Sciatic nerve (tissue), 2 donors: ENCODE measurements around the gene KCNIP3. TPM values are rescaled to one million over a fixed set of nuclear protein-coding genes. Genes with fewer than 3 reads are reported as not detected.

ENCODE experiments used
- ATAC-seq: fragments of 200-7000 bp; cut with Tn5 transposase; one replicate; pipeline ENCODE4 v1.9.1; 2020; ENCODE audit warnings: mild to moderate bottlenecking, moderate library complexity
- DNase-seq: peaks from one replicate; pipeline ENCODE4 v3.0.0-alpha.2; 2020; ENCODE audit warnings: low spot score
- intact Hi-C: fragments of 100-400 bp; cut with DNase I; formaldehyde crosslinking; loops from one replicate; pipeline ENCODE4 v1.14.2; 2022
- total RNA-seq: library from RNA; stranded (reverse); fragmentation: NEBNext Ultra II Directional; extraction: Animal tissue kit (Norgen Biotek cat#: 25700); gene quantifications from one replicate; pipeline ENCODE4 v1.2.1, GENCODE V29; 2021
- donor health status: DM: no; HTN: no; CAD: no.
- donor health status: DM: no; HTN: no; CAD: no.

The KCNIP3 gene
- total RNA-seq, 1 donor from 2014 or later, result 13.9 TPM

GRCh38 chr2:95320986-95321767 lies 24.0 kb downstream of the KCNIP3 start:
- ATAC-seq (no peak), DNase-seq (no peak)
- intact Hi-C loops, result no loop called here

- intact Hi-C loops, result no loop called here
- ATAC-seq, result no peak
- no peak for DNase-seq
These were observed 26.4 kb downstream of the KCNIP3 start for GRCh38 chr2:95323347-95324155.

- DNase-seq (no peak), ATAC-seq (no peak)
- intact Hi-C loops, result no loop called here
These were observed 27.9 kb downstream of the KCNIP3 start for GRCh38 chr2:95325026-95325425.

- intact Hi-C loops, result no loop called here
- ATAC-seq (no peak), DNase-seq (no peak)
These were observed 28.7 kb downstream of the KCNIP3 start for GRCh38 chr2:95325590-95326432.

GRCh38 chr2:95326433-95327140 lies 29.4 kb downstream of the KCNIP3 start:
- DNase-seq (no peak), ATAC-seq (no peak)
- intact Hi-C loops, result no loop called here

GRCh38 chr2:95327861-95328260 lies 30.7 kb downstream of the KCNIP3 start:
- DNase-seq (no peak), ATAC-seq (no peak)
- intact Hi-C loops, result no loop called here

- no peak for DNase-seq
- ATAC-seq, result no peak
- intact Hi-C loops, result no loop called here
These were observed 31.4 kb downstream of the KCNIP3 start for GRCh38 chr2:95328358-95329125.

GRCh38 chr2:95329401-95329800 lies 32.3 kb downstream of the KCNIP3 start:
- DNase-seq, result no peak
- ATAC-seq, result no peak
- intact Hi-C loops, result no loop called here

GRCh38 chr2:95329891-95330793 lies 33.0 kb downstream of the KCNIP3 start:
- ATAC-seq, result no peak
- intact Hi-C loops, result no loop called here

GRCh38 chr2:95330794-95331338 lies 33.7 kb downstream of the KCNIP3 start:
- intact Hi-C loops, result no loop called here
- ATAC-seq (no peak), DNase-seq (no peak)

More at GRCh38 chr2:95329891-95330793, 33.0 kb downstream of the KCNIP3 start:
- no peak for DNase-seq

- DNase-seq (no peak), ATAC-seq (no peak)
- intact Hi-C loops, result no loop called here
These were observed 34.5 kb downstream of the KCNIP3 start for GRCh38 chr2:95331606-95332005.

- intact Hi-C loops, result no loop called here
- ATAC-seq, result no peak
- no peak for DNase-seq
These were observed 34.9 kb downstream of the KCNIP3 start for GRCh38 chr2:95332036-95332435.

- intact Hi-C loops, result no loop called here
- DNase-seq (no peak), ATAC-seq (no peak)
These were observed 35.9 kb downstream of the KCNIP3 start for GRCh38 chr2:95333056-95333455.

- ATAC-seq (peak; percentile 64), DNase-seq (no peak)
- intact Hi-C loops, result no loop called here
These were observed 36.8 kb downstream of the KCNIP3 start for GRCh38 chr2:95333888-95334338.

- DNase-seq, result no peak
- no peak for ATAC-seq
- intact Hi-C loops, result no loop called here
These were observed 37.9 kb downstream of the KCNIP3 start for GRCh38 chr2:95334916-95335641.

GRCh38 chr2:95336406-95336805 lies 39.3 kb downstream of the KCNIP3 start:
- no peak for ATAC-seq
- intact Hi-C loops, result no loop called here

More at GRCh38 chr2:95336406-95336805, 39.3 kb downstream of the KCNIP3 start:
- DNase-seq, result no peak
